Ascending aorta (tissue), 2 donors: Measurements from ENCODE around the gene ROCK2. TPM values are rescaled to one million over a fixed set of nuclear protein-coding genes. Genes with fewer than 3 reads are reported as not detected.

Experiments used
- DNase-seq, 2 donors: peaks; one replicate each; pipeline ENCODE4 v3.0.0-alpha.2; 2019; ENCODE audit warnings: low spot score in 2 of 2
- H3K27ac ChIP-seq, 2 donors: fragments of 200-600 bp; sonication (generic); one replicate each; pipeline ENCODE4 v1.5.1; 2016 to 2017; ENCODE audit warnings: mild to moderate bottlenecking in 1 of 2
- H3K27me3 ChIP-seq: fragments of 200-600 bp; sonication (generic); one replicate; pipeline ENCODE4 v1.5.1; 2017
- H3K36me3 ChIP-seq, 2 donors: fragments of 200-600 bp; sonication (generic); one replicate each; pipeline ENCODE4 v1.5.1; 2016
- H3K4me1 ChIP-seq, 2 donors: fragments of 200-600 bp; sonication (generic); one replicate each; pipeline ENCODE4 v1.5.1; 2016 to 2017; ENCODE audit warnings: mild to moderate bottlenecking in 1 of 2
- H3K4me3 ChIP-seq, 2 donors: fragments of 200-600 bp; sonication (generic); one replicate each; pipeline ENCODE4 v1.5.1; 2016 to 2017; ENCODE audit warnings: mild to moderate bottlenecking in 1 of 2
- H3K9me3 ChIP-seq, 2 donors: fragments of 200-600 bp; sonication (generic); one replicate each; pipeline ENCODE4 v1.5.1; 2016
- intact Hi-C: fragments of 100-400 bp; cut with DNase I; formaldehyde crosslinking; loops from one replicate; pipeline ENCODE4 v1.15.1; 2023
- total RNA-seq: library from RNA; depleted of rRNA; stranded (reverse); fragments of >200 nt; gene quantifications from one replicate; pipeline ENCODE4 v1.1.0, GENCODE V29; 2016
- TF ChIP-seq, protein P1 (sequence below), 3 experiments: fragments of 200-600 bp in 2 of 3; fragments of 450-650 bp in 1 of 3; sonication (generic) in 2 of 3; IDR thresholded peaks; one replicate each; pipeline ENCODE4 v1.5.1; 2016 to 2019; ENCODE audit warnings: antibody characterized with exemption in 3 of 3, mild to moderate bottlenecking in 1 of 3, moderate library complexity in 1 of 3

The ROCK2 gene
- total RNA-seq, 1 donor from 2014 or later = 33.0 TPM

DNA sequence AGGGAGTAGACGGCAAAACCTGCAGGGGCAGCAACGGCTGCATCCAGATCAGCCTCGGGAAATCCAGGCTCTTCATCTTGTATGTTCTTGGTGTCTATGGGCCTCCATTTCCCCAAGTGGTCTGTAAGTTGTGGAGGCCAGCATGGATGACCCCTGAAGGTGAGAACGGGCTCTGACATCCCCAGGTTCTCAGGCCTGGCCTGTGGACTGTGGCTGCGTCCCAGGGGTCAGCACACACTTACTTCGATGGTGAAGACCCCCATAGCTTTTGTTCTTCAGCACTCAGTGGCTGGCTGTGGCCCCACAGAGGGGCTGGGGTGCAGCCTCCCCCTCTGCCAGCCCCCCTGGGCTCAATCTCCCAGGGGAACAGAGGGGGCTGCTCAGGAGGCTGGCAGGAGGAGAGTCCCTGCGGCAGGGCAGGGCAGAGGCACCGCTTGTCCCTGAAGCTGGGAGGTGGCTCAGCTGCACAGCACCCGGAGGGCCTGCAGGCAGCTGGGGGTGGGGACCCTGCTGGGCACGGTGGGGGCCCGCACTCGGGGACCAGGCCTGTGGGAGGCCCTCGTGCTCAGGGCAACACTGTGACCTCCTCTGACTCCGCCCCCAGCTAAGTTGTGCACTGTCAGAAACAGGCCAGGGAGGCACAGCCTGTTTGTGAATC is 185.4 kb downstream of the ROCK2 start:
- H3K36me3 ChIP-seq = peaks cover 0 to 15% of the 10 kb centered on the region in 2 donors
- no peak overlapping the region for H3K4me3 ChIP-seq
- no peaks in the 10 kb centered on the region for H3K9me3 ChIP-seq
- no peak overlapping the region for H3K27ac ChIP-seq
- no peaks in the 10 kb centered on the region for H3K27me3 ChIP-seq
- H3K4me1 ChIP-seq = peaks cover 4 to 18% of the 10 kb centered on the region in 2 donors
- peak in 1 of 2 donors; percentile 49 for DNase-seq
- intact Hi-C loops = loop anchor here (10.0 kb wide), 2 partner anchors 586 to 714 kb away; partner anchors contain the start of genes LPIN1 and ODC1
- TF ChIP-seq, protein P1, sequence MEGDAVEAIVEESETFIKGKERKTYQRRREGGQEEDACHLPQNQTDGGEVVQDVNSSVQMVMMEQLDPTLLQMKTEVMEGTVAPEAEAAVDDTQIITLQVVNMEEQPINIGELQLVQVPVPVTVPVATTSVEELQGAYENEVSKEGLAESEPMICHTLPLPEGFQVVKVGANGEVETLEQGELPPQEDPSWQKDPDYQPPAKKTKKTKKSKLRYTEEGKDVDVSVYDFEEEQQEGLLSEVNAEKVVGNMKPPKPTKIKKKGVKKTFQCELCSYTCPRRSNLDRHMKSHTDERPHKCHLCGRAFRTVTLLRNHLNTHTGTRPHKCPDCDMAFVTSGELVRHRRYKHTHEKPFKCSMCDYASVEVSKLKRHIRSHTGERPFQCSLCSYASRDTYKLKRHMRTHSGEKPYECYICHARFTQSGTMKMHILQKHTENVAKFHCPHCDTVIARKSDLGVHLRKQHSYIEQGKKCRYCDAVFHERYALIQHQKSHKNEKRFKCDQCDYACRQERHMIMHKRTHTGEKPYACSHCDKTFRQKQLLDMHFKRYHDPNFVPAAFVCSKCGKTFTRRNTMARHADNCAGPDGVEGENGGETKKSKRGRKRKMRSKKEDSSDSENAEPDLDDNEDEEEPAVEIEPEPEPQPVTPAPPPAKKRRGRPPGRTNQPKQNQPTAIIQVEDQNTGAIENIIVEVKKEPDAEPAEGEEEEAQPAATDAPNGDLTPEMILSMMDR (IDR thresholded peaks at IDR 0.05) = no peak

DNA sequence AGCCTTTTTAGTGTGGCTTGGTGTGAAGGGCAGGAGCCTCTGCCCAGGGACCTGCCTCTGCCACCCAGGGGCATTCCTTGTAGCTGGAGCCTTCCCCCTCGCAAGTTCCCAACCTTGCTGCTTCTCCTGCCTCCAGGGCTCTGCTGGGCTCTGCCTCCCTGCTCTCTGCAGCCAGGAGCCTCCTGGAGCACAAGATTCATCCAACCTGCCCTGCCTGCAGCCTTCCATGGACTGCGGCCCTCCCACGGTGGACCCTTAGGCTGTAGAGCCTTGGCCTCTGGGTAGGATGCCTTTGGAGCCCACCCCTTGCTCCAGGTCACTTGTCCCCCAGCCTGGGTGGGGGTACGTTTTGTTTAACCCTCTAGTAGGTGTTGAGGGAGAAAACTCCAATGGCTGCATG is 186.7 kb downstream of the ROCK2 start:
- DNase-seq = peak in 1 of 2 donors; percentile 53
- Histone ChIP-seq H3K27me3 (no peaks in the 10 kb centered on the region), H3K9me3 (no peaks in the 10 kb centered on the region), H3K27ac (no peak overlapping the region), H3K4me1 (peaks cover 4 to 18% of the 10 kb centered on the region in 2 donors), H3K36me3 (peaks cover 0 to 15% of the 10 kb centered on the region in 2 donors), H3K4me3 (no peak overlapping the region)
- intact Hi-C loops = loop anchor here (10.0 kb wide), 2 partner anchors 587 to 713 kb away; partner anchors contain the start of genes LPIN1 and ODC1
- TF ChIP-seq, protein P1 (IDR thresholded peaks at IDR 0.05) = no peak

DNA sequence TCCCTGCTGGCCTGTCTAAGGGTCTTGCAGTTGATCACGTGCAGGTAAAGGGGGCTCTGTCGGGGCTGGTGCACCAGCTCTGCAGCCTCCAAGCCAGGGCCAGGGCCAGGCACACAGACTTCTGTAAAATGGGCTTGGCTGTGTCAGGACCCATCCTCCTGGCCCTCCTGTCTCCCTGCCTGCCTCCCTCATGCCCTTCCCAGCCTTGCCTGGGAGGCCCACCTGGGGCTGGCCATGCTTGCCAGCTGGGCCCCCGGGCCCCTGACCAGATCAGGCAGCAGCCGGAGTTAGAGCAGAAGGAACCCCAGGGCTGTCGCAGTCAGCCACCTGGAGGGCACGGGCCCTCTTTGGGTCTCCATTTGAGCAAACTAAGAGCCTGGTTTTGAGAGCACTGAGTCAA is 187.1 kb downstream of the ROCK2 start:
- TF ChIP-seq, protein P1 (IDR thresholded peaks at IDR 0.05) = no peak
- intact Hi-C loops = loop anchor here (10.0 kb wide), 2 partner anchors 588 to 712 kb away; partner anchors contain the start of genes LPIN1 and ODC1
- peaks cover 4 to 18% of the 10 kb centered on the region in 2 donors for H3K4me1 ChIP-seq

DNA sequence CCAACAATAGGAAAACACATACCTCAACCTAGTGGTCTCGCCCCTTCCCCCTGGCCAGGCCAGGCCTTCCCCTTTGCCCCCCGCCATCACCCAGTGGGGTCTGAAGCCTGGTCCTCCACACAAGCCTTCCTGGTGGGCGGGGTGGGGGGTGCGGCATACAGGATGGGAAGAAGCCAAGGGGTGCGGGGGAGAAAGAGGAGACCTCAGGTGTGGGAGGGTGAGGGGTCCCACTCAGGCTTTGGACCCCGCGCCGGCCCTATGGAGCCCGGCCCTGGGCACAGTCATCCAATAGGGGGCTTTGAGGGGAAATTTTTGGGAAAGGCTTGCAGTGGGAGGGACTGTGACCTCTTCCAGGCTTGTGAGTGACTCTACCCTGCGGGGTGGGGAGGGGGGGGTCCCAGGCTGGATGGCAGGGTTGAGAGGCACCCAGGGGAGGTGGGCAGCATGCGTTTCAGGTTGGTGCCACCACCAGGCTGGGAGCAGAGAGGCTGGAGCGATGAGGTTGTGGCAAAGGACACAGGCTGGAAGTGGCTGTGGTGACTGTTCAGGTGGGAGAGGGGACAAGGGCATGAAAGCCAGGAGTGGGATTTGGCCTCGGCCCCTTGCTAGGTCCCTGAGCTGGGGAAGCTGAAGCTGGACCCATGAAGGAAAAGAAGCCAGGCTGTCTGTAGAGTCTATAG is 187.9 kb downstream of the ROCK2 start:
- peak in 1 of 2 donors; percentile 66 for DNase-seq
- intact Hi-C loops = loop anchor here (10.0 kb wide), 2 partner anchors 588 to 712 kb away; partner anchors contain the start of genes LPIN1 and ODC1
- H3K27me3 ChIP-seq = no peaks in the 10 kb centered on the region
- TF ChIP-seq, protein P1 (IDR thresholded peaks at IDR 0.05) = no peak
- no peaks in the 10 kb centered on the region for H3K9me3 ChIP-seq
- no peak overlapping the region for H3K27ac ChIP-seq
- peaks cover 0 to 7% of the 10 kb centered on the region in 2 donors for H3K36me3 ChIP-seq
- peaks cover 4 to 18% of the 10 kb centered on the region in 2 donors for H3K4me1 ChIP-seq
- H3K4me3 ChIP-seq = peak overlapping the region; percentile 60 to 78

More for the DNA sequence above, 187.1 kb downstream of the ROCK2 start:
- Histone ChIP-seq H3K27me3 (no peaks in the 10 kb centered on the region), H3K9me3 (no peaks in the 10 kb centered on the region), H3K27ac (no peak overlapping the region), H3K4me3 (no peak overlapping the region), H3K36me3 (peaks cover 0 to 14% of the 10 kb centered on the region in 2 donors)
- DNase-seq = peak in 1 of 2 donors; percentile 60

DNA sequence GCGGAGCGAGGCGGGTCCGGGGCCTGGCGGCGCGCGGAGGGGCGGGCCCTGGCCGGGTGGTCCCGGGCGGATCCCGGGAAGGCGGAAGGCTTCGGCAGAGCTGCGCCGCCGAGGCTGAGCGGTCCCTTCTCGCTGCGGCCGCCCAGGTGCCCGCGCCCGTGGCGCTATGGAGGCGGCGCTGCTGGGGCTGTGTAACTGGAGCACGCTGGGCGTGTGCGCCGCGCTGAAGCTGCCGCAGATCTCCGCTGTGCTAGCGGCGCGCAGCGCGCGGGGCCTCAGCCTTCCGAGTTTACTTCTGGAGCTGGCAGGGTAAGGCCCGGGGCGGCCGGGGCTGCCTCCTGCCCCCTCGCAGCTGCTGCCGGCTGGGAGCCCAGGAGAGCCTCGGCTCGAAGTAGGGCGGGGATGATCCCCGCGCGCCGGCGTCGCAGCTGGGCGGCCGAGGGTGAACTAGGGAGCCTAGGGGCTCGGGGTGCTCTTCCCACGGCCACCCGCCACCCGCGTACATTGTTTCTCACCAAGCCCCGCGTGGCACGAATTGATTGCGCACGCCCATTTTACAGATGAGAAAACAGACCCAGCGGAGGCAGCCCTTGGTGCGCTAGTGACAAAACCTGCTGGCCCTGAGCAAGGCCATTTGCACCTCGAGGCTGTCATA is 188.9 kb downstream of the ROCK2 start, which contains the start of gene SLC66A3:
Gene SLC66A3, plus strand, starts transcription at position 87 of the 655 bp plus-strand sequence. Its CDS starts 80 bp downstream, at position 167.
- DNase-seq = peak; percentile 46 to 88
- intact Hi-C loops = loop anchor here (1.0 to 10.0 kb wide), 6 partner anchors 23 to 711 kb away; partner anchors contain the start of genes E2F6, LPIN1, ODC1 and PDIA6
- H3K9me3 ChIP-seq = no peaks in the 10 kb centered on the region
- H3K27ac ChIP-seq = peak within 1 kb of the TSS; percentile 96
- TF ChIP-seq, protein P1 (IDR thresholded peaks at IDR 0.05) = no peak
- peaks cover 0 to 7% of the 10 kb centered on the region in 2 donors for H3K36me3 ChIP-seq
- H3K27me3 ChIP-seq = no peaks in the 10 kb centered on the region
- H3K4me1 ChIP-seq = peaks cover 4 to 18% of the 10 kb centered on the region in 2 donors
- peak within 1 kb of the TSS; percentile 71 to 85 for H3K4me3 ChIP-seq
